ENCODE measurements around the gene GJD3.

GJD3 gene

GRCh38 chr17:40340327-40340726, 24.2 kb downstream of the GJD3 start:
- DNase-seq: no peak

- peak in 1 of 2 experiments; percentile 43 for DNase-seq
Observed at GRCh38 chr17:40338941-40339649, 25.4 kb downstream of the GJD3 start.

- DNase-seq: peak; percentile 42 to 45
Observed at GRCh38 chr17:40338058-40338457, 26.5 kb downstream of the GJD3 start.

- no peak for DNase-seq
Observed at GRCh38 chr17:40337351-40337750, 27.2 kb downstream of the GJD3 start.

- no peak for DNase-seq
Observed at GRCh38 chr17:40335620-40336019, 28.9 kb downstream of the GJD3 start.

- DNase-seq: peak in 1 of 2 experiments; percentile 17
Observed at GRCh38 chr17:40333781-40334448, 30.6 kb downstream of the GJD3 start.

- DNase-seq: no peak
Observed at GRCh38 chr17:40331743-40332641, 32.5 kb downstream of the GJD3 start.

- no peak for DNase-seq
Observed at GRCh38 chr17:40330850-40331470, 33.6 kb downstream of the GJD3 start.

GRCh38 chr17:40329839-40330794, 34.4 kb downstream of the GJD3 start:
- DNase-seq: peak; percentile 75 to 81

GRCh38 chr17:40328386-40328766, 36.2 kb downstream of the GJD3 start:
- DNase-seq: no peak

GRCh38 chr17:40327735-40328385, 36.7 kb downstream of the GJD3 start:
- no peak for DNase-seq

- no peak for DNase-seq
Observed at GRCh38 chr17:40327244-40327729, 37.2 kb downstream of the GJD3 start.

- no peak for DNase-seq
Observed at GRCh38 chr17:40326832-40327199, 37.7 kb downstream of the GJD3 start.

GRCh38 chr17:40326014-40326831, 38.3 kb downstream of the GJD3 start:
- DNase-seq: no peak

GRCh38 chr17:40325156-40326013, 39.2 kb downstream of the GJD3 start:
- DNase-seq: no peak

GRCh38 chr17:40323391-40324381, 40.9 kb downstream of the GJD3 start:
- DNase-seq: peak; percentile 33 to 46

- peak; percentile 95 to 97 for DNase-seq
Observed at GRCh38 chr17:40322358-40323315, 41.9 kb downstream of the GJD3 start.
